Measurements from ENCODE around the gene PTMS. TPM values are rescaled to one million over a fixed set of nuclear protein-coding genes. Genes with fewer than 3 reads are reported as not detected.
A peak's percentile ranks its signal among the peaks of the same experiment; 100 is the strongest.

PTMS gene
- total RNA-seq, 1 donor from 2014 or later: 864 TPM

GRCh38 chr12:6765048-6765633 is 1.0 kb upstream of the PTMS start:
- Mint-ChIP-seq H3K36me3 (ENCODE audit: low read depth, unreplicated experiment) (peaks cover 18% of the 10 kb centered on the region), H3K9me3 (ENCODE audit: unreplicated experiment) (no peaks in the 10 kb centered on the region), H3K27ac (ENCODE audit: unreplicated experiment) (peak overlapping the region; percentile 90), H3K4me1 (ENCODE audit: unreplicated experiment) (peaks cover 51% of the 10 kb centered on the region), H3K27me3 (ENCODE audit: unreplicated experiment) (peaks cover 30% of the 10 kb centered on the region), H3K4me3 (ENCODE audit: unreplicated experiment) (peak overlapping the region; percentile 87)
- DNase-seq (ENCODE audit: low spot score): no peak
- TF ChIP-seq, protein P1, sequence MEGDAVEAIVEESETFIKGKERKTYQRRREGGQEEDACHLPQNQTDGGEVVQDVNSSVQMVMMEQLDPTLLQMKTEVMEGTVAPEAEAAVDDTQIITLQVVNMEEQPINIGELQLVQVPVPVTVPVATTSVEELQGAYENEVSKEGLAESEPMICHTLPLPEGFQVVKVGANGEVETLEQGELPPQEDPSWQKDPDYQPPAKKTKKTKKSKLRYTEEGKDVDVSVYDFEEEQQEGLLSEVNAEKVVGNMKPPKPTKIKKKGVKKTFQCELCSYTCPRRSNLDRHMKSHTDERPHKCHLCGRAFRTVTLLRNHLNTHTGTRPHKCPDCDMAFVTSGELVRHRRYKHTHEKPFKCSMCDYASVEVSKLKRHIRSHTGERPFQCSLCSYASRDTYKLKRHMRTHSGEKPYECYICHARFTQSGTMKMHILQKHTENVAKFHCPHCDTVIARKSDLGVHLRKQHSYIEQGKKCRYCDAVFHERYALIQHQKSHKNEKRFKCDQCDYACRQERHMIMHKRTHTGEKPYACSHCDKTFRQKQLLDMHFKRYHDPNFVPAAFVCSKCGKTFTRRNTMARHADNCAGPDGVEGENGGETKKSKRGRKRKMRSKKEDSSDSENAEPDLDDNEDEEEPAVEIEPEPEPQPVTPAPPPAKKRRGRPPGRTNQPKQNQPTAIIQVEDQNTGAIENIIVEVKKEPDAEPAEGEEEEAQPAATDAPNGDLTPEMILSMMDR (IDR thresholded peaks at IDR 0.05; ENCODE audit: unreplicated experiment): no peak

DNA sequence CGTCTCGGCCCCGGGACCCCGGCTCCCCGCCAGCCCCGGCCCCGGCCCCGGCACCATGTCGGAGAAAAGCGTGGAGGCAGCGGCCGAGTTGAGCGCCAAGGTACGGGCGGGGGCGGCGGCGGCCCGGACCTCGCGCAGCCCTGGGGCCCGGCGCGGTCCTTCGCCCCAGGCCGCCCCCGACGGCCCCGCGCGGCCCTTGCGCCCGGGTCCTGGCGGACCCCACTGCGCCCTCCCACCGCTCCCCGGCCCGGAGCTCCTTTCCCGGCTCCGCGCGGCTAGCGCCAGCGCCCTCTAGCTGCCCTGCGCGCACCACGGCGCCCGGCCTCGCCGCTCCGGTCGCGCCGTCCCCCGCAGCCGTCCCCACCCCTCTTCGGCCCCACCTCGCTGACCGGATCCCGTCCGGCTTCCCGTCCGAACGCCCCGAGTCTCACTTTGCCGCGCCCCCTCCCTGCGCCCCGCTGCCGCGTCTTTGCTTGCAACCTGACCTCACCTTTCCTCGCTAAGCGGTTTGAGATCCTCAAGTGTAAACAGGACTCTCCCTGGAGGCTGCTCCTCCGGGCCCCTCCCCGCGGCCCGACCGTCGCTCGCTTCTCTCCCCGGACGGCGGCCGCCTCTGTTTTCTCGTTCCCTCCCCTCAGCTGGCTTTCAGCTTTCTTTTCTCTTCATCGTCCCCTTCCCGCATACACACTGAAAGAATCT is 637 bp downstream of the PTMS start:
- H3K27ac Mint-ChIP-seq (ENCODE audit: unreplicated experiment): peak overlapping the region; percentile 89
- H3K4me3 Mint-ChIP-seq (ENCODE audit: unreplicated experiment): peak overlapping the region; percentile 99
- H3K9me3 Mint-ChIP-seq (ENCODE audit: unreplicated experiment): no peaks in the 10 kb centered on the region
- peaks cover 31% of the 10 kb centered on the region for H3K36me3 Mint-ChIP-seq (ENCODE audit: low read depth, unreplicated experiment)
- TF ChIP-seq, protein P1 (IDR thresholded peaks at IDR 0.05; ENCODE audit: unreplicated experiment): peak; percentile 28
- H3K4me1 Mint-ChIP-seq (ENCODE audit: unreplicated experiment): peaks cover 64% of the 10 kb centered on the region
- H3K27me3 Mint-ChIP-seq (ENCODE audit: unreplicated experiment): peaks cover 37% of the 10 kb centered on the region
- DNase-seq (ENCODE audit: low spot score): peak; percentile 79

DNA sequence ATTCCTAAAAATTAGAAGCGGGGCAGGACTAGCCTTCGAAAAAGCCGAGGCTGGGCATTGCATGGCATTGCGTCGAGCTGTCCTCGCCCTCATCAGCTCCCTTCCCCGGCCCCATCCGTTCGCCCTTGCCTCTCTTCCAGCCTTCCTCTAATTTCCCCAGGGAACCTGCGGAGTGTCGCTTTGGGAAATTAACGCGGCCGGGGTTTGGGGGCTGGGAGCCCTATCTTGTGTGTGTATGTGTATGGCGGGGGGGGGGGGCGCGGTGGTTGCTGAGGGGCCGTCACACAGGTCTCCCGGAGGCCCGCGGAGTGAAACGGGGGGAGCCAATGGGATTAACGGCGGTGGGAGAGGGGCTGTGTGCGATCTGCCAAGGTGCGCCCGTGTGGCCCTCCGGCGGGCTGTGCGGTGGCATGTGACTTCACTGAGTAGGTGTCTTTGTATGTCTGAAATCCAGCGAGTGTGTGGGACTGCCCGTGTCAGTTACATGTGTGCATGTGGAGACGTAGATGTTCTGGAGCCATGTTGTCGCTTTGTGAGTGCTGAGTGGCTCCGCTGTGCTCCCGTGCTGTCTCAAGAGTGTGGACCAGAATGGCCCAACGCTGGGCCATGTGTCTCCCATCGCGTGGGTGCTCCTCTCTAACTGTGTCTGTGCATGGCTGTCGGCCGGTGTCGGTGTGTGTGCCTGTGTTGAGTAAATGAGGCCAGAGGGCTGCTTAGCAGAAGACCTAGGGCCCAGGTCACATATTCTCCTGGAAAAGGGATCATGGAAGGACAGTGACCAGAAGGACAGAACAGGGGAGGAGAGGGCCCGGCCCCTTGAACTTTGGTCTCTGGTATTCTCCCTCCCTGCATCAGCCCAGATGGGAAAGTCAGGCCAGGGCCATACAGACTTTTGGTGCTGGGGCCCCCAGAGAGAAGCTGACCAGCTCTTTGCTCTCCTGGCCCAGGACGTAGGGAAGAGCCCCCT is 1.5 kb downstream of the PTMS start:
- peaks cover 64% of the 10 kb centered on the region for H3K4me1 Mint-ChIP-seq (ENCODE audit: unreplicated experiment)
- peaks cover 34% of the 10 kb centered on the region for H3K36me3 Mint-ChIP-seq (ENCODE audit: low read depth, unreplicated experiment)
- DNase-seq (ENCODE audit: low spot score): no peak
- H3K27me3 Mint-ChIP-seq (ENCODE audit: unreplicated experiment): peaks cover 37% of the 10 kb centered on the region
- TF ChIP-seq, protein P1 (IDR thresholded peaks at IDR 0.05; ENCODE audit: unreplicated experiment): no peak
- H3K9me3 Mint-ChIP-seq (ENCODE audit: unreplicated experiment): no peaks in the 10 kb centered on the region
- H3K4me3 Mint-ChIP-seq (ENCODE audit: unreplicated experiment): peak overlapping the region; percentile 99
- H3K27ac Mint-ChIP-seq (ENCODE audit: unreplicated experiment): peak overlapping the region; percentile 90

- DNase-seq (ENCODE audit: low spot score): no peak
- Mint-ChIP-seq H3K9me3 (ENCODE audit: unreplicated experiment) (no peaks in the 10 kb centered on the region), H3K27ac (ENCODE audit: unreplicated experiment) (peak overlapping the region; percentile 90), H3K4me3 (ENCODE audit: unreplicated experiment) (peak overlapping the region; percentile 99), H3K4me1 (ENCODE audit: unreplicated experiment) (peaks cover 62% of the 10 kb centered on the region), H3K27me3 (ENCODE audit: unreplicated experiment) (peaks cover 37% of the 10 kb centered on the region), H3K36me3 (ENCODE audit: low read depth, unreplicated experiment) (peaks cover 37% of the 10 kb centered on the region)
- TF ChIP-seq, protein P1 (IDR thresholded peaks at IDR 0.05; ENCODE audit: unreplicated experiment): no peak
Measured at GRCh38 chr12:6768437-6768914, 2.3 kb downstream of the PTMS start.

All from endothelial cell (in vitro differentiated cells).